Measurements from ENCODE around the gene TIAM1. TPM values are rescaled to one million over a fixed set of nuclear protein-coding genes. Genes with fewer than 3 reads are reported as not detected.

The TIAM1 gene
- total RNA-seq, 2 experiments from 2014 or later: 50.1 to 51.0 TPM

- DNase-seq: no peak
- no peaks in the 10 kb centered on the region for H3K27me3 Mint-ChIP-seq (ENCODE audit: low read depth)
- no peak overlapping the region for H3K4me3 Mint-ChIP-seq
- no peaks in the 10 kb centered on the region for H3K9me3 Mint-ChIP-seq
- intact Hi-C loops (cut with micrococcal nuclease): no loop called here
- H3K27ac Mint-ChIP-seq: no peak overlapping the region
- H3K36me3 Mint-ChIP-seq (ENCODE audit: low read depth): no peaks in the 10 kb centered on the region
- CTCF ChIA-PET: interaction anchor here (0.6 to 3.1 kb wide), 4 partner anchors 10 to 571 kb away, joined by 3 to 14 read pairs (median 4); no protein-coding TSS in a partner anchor
- no peaks in the 10 kb centered on the region for H3K4me1 Mint-ChIP-seq (ENCODE audit: low read depth)
These were observed 268.2 kb downstream of the TIAM1 start for GRCh38 chr21:31075848-31076247.

GRCh38 chr21:31072533-31072932 lies 271.5 kb downstream of the TIAM1 start:
- Mint-ChIP-seq H3K4me3 (no peak overlapping the region), H3K36me3 (ENCODE audit: low read depth) (no peaks in the 10 kb centered on the region), H3K27ac (no peak overlapping the region), H3K9me3 (no peaks in the 10 kb centered on the region), H3K27me3 (ENCODE audit: low read depth) (no peaks in the 10 kb centered on the region), H3K4me1 (ENCODE audit: low read depth) (no peaks in the 10 kb centered on the region)
- no peak for DNase-seq
- CTCF ChIA-PET: no interaction called here
- intact Hi-C loops (cut with micrococcal nuclease): no loop called here

Measured in activated naive CD4-positive, alpha-beta T cell treated with anti-CD3 and anti-CD28 coated beads for 36 hours (primary cell).